Right lobe of liver (tissue), 6 donors: Measurements from ENCODE around the gene TFPI2. TPM values are rescaled to one million over a fixed set of nuclear protein-coding genes. Genes with fewer than 3 reads are reported as not detected.
A peak's percentile ranks its signal among the peaks of the same experiment; 100 is the strongest.

Experiments used
- ATAC-seq, 4 donors: fragments of 200-7000 bp; cut with Tn5 transposase; one replicate each; pipeline ENCODE4 v1.9.1; 2020; ENCODE audit warnings: mild to moderate bottlenecking in 4 of 4, moderate library complexity in 4 of 4
- DNase-seq, 3 donors: peaks; one replicate each; pipeline ENCODE4 v3.0.0-alpha.2; 2020
- H3K27ac ChIP-seq, 3 donors: fragments of 200-600 bp; one replicate each; pipeline ENCODE4 v1.8.0; 2022
- H3K27me3 ChIP-seq, 2 donors: fragments of 200-600 bp; one replicate each; pipeline ENCODE4 v1.8.0; 2022
- H3K36me3 ChIP-seq, 4 donors: fragments of 200-600 bp; sonication (generic) in 1 of 4; one replicate each; pipeline versions ENCODE4 v1.5.1 to v1.8.0; 2017 to 2022; ENCODE audit warnings: control low read depth in 1 of 4
- H3K4me1 ChIP-seq, 4 donors: fragments of 200-600 bp; sonication (generic) in 1 of 4; one replicate each; pipeline versions ENCODE4 v1.5.1 to v1.8.0; 2017 to 2022; ENCODE audit warnings: control low read depth in 1 of 4
- H3K4me3 ChIP-seq, 3 donors: fragments of 200-600 bp; one replicate each; pipeline ENCODE4 v1.8.0; 2022
- H3K9me3 ChIP-seq, 4 donors: fragments of 200-600 bp; sonication (generic) in 1 of 4; one replicate each; pipeline versions ENCODE4 v1.5.1 to v1.8.0; 2017 to 2022; ENCODE audit warnings: control low read depth in 1 of 4
- CTCF ChIP-seq, 4 donors: fragments of 200-600 bp in 3 of 4; fragments of 450-650 bp in 1 of 4; IDR thresholded peaks; one replicate each; pipeline versions ENCODE4 v1.5.1 to v1.8.0; 2016 to 2022; ENCODE audit warnings: antibody characterized with exemption in 4 of 4, mild to moderate bottlenecking in 2 of 4
- POLR2A ChIP-seq: fragments of 450-650 bp; IDR thresholded peaks from one replicate; pipeline ENCODE4 v1.6.1; 2017; ENCODE audit warnings: antibody characterized with exemption, mild to moderate bottlenecking
- WGBS: methylation state at CpG from one replicate; pipeline ENCODE4 v1.1.6; 2018; ENCODE audit warnings: low coverage, low lambda C conversion rate; ENCODE audit not compliant: insufficient coverage; ENCODE audit errors: missing lambda C conversion rate; 5-methylcytosine and 5-hydroxymethylcytosine counted together
- intact Hi-C, 2 donors: fragments of 100-400 bp; cut with DNase I; formaldehyde crosslinking; loops; one replicate each; pipeline versions ENCODE4 v1.11.2 to v1.14.1; 2022
- total RNA-seq, 6 experiments: library from RNA; depleted of rRNA in 2 of 6; stranded (reverse); fragments of >200 nt in 2 of 6; fragmentation: NEBNext Ultra II Directional in 3 of 6; extraction: Animal tissue kit (Norgen Biotek cat#: 25700) in 3 of 6; gene quantifications; one replicate each; pipeline versions ENCODE4 v1.1.0 to v1.2.4, GENCODE V29; 2016 to 2023
- donor health status: DM: no; HTN: yes; CAD: no.
- donor health status: DM: no; HTN: no; CAD: no.
- donor health status: DM: no; HTN: no; CAD: no.
- donor health status: DM: no; HTN: yes; CAD: no.
- donor health status: DM: no; HTN: yes; CAD: no.

The TFPI2 gene
- total RNA-seq, 6 experiments from 2014 or later: 0.49 to 17.0 (median 2.0) TPM

- ATAC-seq (no peak), DNase-seq (no peak)
- no peak overlapping the region for H3K4me3 ChIP-seq
- no peak overlapping the region for H3K27ac ChIP-seq
- no peaks in the 10 kb centered on the region for H3K27me3 ChIP-seq
- WGBS: 43% methylated on average over 1 of the region's 1 CpG
- H3K4me1 ChIP-seq: no peaks in the 10 kb centered on the region
- no peaks in the 10 kb centered on the region for H3K9me3 ChIP-seq
- TF ChIP-seq CTCF (IDR thresholded peaks at IDR 0.05): no peak
- TF ChIP-seq POLR2A: no peak
- intact Hi-C loops: no loop called here
- no peaks in the 10 kb centered on the region for H3K36me3 ChIP-seq
Measured at GRCh38 chr7:93873998-93874574, 16.5 kb downstream of the TFPI2 start.

GRCh38 chr7:93866886-93867285 is 23.7 kb downstream of the TFPI2 start:
- WGBS: 44% methylated on average over 3 of the region's 3 CpGs
- Histone ChIP-seq H3K27me3 (no peaks in the 10 kb centered on the region), H3K4me1 (no peaks in the 10 kb centered on the region), H3K27ac (no peak overlapping the region), H3K4me3 (no peak overlapping the region), H3K36me3 (no peaks in the 10 kb centered on the region), H3K9me3 (no peaks in the 10 kb centered on the region)
- intact Hi-C loops: no loop called here
- no peak for ATAC-seq
- no peak for DNase-seq
- TF ChIP-seq CTCF (IDR thresholded peaks at IDR 0.05) (no peak), POLR2A (no peak)

- H3K4me1 ChIP-seq: no peaks in the 10 kb centered on the region
- H3K4me3 ChIP-seq: no peak overlapping the region
- no peak for DNase-seq
- TF ChIP-seq POLR2A: no peak
- no peak for TF ChIP-seq CTCF (IDR thresholded peaks at IDR 0.05)
- no peak overlapping the region for H3K27ac ChIP-seq
- WGBS: 71% methylated on average over 2 of the region's 2 CpGs
- intact Hi-C loops: no loop called here
- ATAC-seq: no peak
- no peaks in the 10 kb centered on the region for H3K9me3 ChIP-seq
- H3K36me3 ChIP-seq: no peaks in the 10 kb centered on the region
- H3K27me3 ChIP-seq: no peaks in the 10 kb centered on the region
Measured at GRCh38 chr7:93862651-93863050, 27.9 kb downstream of the TFPI2 start.

- no peak for ATAC-seq
Measured at GRCh38 chr7:93861325-93861949, 29.1 kb downstream of the TFPI2 start.

More at GRCh38 chr7:93861325-93861949, 29.1 kb downstream of the TFPI2 start:
- whole genome bisulfite sequencing: 41% methylated on average over 4 of the region's 4 CpGs
- H3K27ac ChIP-seq: no peak overlapping the region
- H3K4me3 ChIP-seq: no peak overlapping the region
- H3K9me3 ChIP-seq: no peaks in the 10 kb centered on the region
- no peak for DNase-seq
- no peaks in the 10 kb centered on the region for H3K36me3 ChIP-seq
- TF ChIP-seq POLR2A (no peak), CTCF (IDR thresholded peaks at IDR 0.05) (peak in 3 of 4 donors; percentile 9 to 29 (median 19))
- intact Hi-C loops: no loop called here
- no peaks in the 10 kb centered on the region for H3K27me3 ChIP-seq
- no peaks in the 10 kb centered on the region for H3K4me1 ChIP-seq
